ENCODE results near the gene FAM210A. TPM values are rescaled to one million over a fixed set of nuclear protein-coding genes. Genes with fewer than 3 reads are reported as not detected.
A peak's percentile ranks its signal among the peaks of the same experiment; 100 is the strongest.

The FAM210A gene
- total RNA-seq, 4 donors from 2014 or later: 9.7 to 15.8 (median 14.6) TPM

- Histone ChIP-seq H3K4me1 (peaks cover 7 to 21% (median 8%) of the 10 kb centered on the region in 3 donors), H3K9me3 (no peaks in the 10 kb centered on the region), H3K27ac (no peak overlapping the region), H3K27me3 (peaks cover 0 to 20% (median 2%) of the 10 kb centered on the region in 4 donors), H3K4me3 (no peak overlapping the region), H3K36me3 (peaks cover 0 to 8% (median 0%) of the 10 kb centered on the region in 3 donors)
- WGBS, 2 donors: 47 to 65% methylated on average over 6 to 9 of the region's 16 CpGs
- DNase-seq: no peak
- TF ChIP-seq CTCF (IDR thresholded peaks at IDR 0.05) (no peak), POLR2A (IDR thresholded peaks at IDR 0.05) (no peak)
- intact Hi-C loops (cut with DNase I): no loop called here
Measured at GRCh38 chr18:13643261-13643751, 83.1 kb downstream of the FAM210A start.

GRCh38 chr18:13642440-13642827, 83.9 kb downstream of the FAM210A start:
- Histone ChIP-seq H3K9me3 (no peaks in the 10 kb centered on the region), H3K4me1 (peaks cover 7 to 21% (median 8%) of the 10 kb centered on the region in 3 donors), H3K27me3 (peaks cover 0 to 20% (median 2%) of the 10 kb centered on the region in 4 donors), H3K4me3 (peak overlapping the region in 3 of 4 donors; percentile 31 to 66 (median 47)), H3K36me3 (peaks cover 0 to 8% (median 0%) of the 10 kb centered on the region in 3 donors), H3K27ac (peak overlapping the region in 2 of 4 donors; percentile 12 to 73)
- intact Hi-C loops (cut with DNase I): no loop called here
- DNase-seq: no peak
- 72 to 81% methylated on average over 12 to 14 of the region's 15 CpGs for WGBS, 2 donors
- TF ChIP-seq CTCF (IDR thresholded peaks at IDR 0.05) (no peak), POLR2A (IDR thresholded peaks at IDR 0.05) (no peak)

- intact Hi-C loops (cut with DNase I): no loop called here
- no peak for DNase-seq
- Histone ChIP-seq H3K4me1 (peaks cover 7 to 21% (median 8%) of the 10 kb centered on the region in 3 donors), H3K27me3 (peaks cover 0 to 20% (median 2%) of the 10 kb centered on the region in 4 donors), H3K27ac (peak overlapping the region; percentile 12 to 73 (median 54)), H3K36me3 (peaks cover 0 to 8% (median 0%) of the 10 kb centered on the region in 3 donors), H3K4me3 (peak overlapping the region; percentile 24 to 66 (median 39)), H3K9me3 (no peaks in the 10 kb centered on the region)
- WGBS, 2 donors: 40 to 50% methylated on average over 32 of the region's 84 CpGs
- TF ChIP-seq CTCF (IDR thresholded peaks at IDR 0.05) (peak in 2 of 6 experiments; percentile 6 to 8), POLR2A (IDR thresholded peaks at IDR 0.05) (no peak)
Measured at GRCh38 chr18:13641551-13642439, 84.6 kb downstream of the FAM210A start.

GRCh38 chr18:13640266-13640860, 86.0 kb downstream of the FAM210A start:
- TF ChIP-seq CTCF (IDR thresholded peaks at IDR 0.05) (no peak), POLR2A (IDR thresholded peaks at IDR 0.05) (no peak)
- H3K4me1 ChIP-seq: peaks cover 7 to 21% (median 8%) of the 10 kb centered on the region in 3 donors
- no peak overlapping the region for H3K27ac ChIP-seq
- H3K9me3 ChIP-seq: no peaks in the 10 kb centered on the region
- H3K36me3 ChIP-seq: peaks cover 0 to 3% (median 0%) of the 10 kb centered on the region in 3 donors
- DNase-seq: no peak
- intact Hi-C loops (cut with DNase I): no loop called here
- no peak overlapping the region for H3K4me3 ChIP-seq
- 71 to 79% methylated on average over 6 to 7 of the region's 10 CpGs for WGBS, 2 donors
- H3K27me3 ChIP-seq: peaks cover 0 to 20% (median 2%) of the 10 kb centered on the region in 4 donors

Data from esophagus squamous epithelium (tissue), 5 donors.